HS-5 (cell line): ENCODE results near the gene UBXN11.
"Not testable (repeated sequence)": the region's sequence is repeated elsewhere in the genome, so short reads cannot be mapped to it uniquely, and the experiment has no call there.

Experiments used
- DNase-seq: peaks from one replicate; pipeline ENCODE4 v3.0.0-alpha.2; 2012; ENCODE audit warnings: low read depth

UBXN11 gene

DNA sequence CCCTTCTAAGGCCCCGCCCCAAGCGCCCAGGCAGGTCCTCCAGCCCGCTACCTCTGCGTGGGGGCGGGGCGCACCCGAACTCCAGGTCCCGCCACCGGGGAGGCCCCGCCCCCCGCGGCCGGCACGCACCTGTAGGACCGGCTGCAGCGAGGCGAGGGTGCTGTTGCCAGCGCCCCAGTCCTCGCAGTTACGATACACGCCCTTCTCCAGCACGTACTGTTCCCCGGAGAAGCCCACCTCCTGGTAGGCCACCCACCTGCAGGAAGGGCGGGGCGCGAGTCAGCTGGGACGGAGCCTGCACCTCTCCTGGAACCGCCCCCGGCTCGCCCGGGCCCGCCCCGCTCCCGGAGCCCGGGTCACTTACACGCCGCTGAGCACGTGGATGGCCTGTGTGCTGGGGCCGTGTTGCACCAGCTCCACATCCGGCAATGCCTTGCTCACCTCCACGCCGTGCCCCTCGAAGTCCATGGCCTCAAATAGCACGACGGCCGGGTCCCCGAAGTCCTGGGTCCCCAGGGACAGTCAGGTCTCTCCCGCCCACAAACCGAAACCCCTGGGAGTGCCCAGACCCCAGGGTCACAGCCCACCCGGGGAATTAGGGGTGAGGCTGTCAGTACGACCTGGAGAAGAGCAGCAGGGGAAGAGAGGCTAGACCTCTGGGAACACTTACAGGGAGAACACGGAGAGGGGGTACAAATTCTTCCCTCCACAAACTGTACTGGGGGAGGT is 30.2 kb upstream of the UBXN11 start:
- no peak for DNase-seq

DNA sequence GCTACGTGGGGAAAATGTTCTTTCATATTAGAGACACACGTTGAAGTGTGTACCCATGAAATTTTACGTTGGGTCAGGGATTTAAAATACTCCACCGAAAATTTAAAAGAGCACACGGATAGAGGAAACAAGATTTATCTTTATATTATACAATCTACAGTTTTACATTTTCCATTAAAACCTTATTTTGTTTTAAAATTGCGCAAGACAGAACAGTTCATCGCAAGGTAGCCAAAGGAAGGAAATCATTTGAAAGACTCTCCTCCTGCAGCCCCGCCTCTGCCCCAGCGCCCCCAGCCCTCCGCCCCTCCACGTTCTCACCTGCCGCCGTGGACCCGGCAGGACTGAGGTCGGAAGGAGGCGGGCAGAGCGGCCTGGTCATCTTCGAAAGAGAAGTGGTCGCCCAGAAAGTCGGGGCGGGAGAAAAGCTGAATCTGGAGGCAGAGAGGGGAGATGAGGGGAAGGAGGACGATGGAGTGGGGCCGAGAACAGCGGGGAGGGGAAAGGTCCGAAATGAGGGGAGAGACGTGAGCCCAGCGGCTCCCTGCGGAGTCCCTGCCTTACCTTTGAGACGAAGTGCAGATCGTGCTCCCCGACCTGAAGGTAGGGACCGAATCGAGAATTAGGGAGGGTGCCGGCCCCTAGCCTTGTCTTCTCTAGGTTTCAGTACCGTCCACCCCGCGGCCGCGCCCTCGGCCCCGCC is 29.5 kb upstream of the UBXN11 start:
- DNase-seq, result no peak

DNA sequence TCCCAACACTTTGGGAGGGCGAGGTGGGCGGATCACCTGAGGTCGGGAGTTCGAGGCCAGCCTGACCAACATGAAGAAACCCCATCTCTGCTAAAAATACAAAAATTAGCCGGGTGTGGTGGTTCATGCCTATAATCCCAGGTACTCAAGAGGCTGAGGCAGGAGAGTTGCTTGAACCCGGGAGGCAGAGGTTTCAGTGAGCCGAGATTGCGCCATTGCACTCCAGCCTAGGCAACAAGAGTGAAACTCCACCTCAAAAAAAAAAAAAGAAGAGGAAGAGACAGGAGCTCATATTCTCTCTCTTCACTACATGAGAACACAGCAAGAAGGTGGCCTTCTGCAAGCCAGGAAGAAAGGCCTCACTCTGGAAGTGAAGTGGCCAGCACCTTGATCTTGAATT is 26.9 kb upstream of the UBXN11 start:
- DNase-seq, result not testable (repeated sequence)

DNA sequence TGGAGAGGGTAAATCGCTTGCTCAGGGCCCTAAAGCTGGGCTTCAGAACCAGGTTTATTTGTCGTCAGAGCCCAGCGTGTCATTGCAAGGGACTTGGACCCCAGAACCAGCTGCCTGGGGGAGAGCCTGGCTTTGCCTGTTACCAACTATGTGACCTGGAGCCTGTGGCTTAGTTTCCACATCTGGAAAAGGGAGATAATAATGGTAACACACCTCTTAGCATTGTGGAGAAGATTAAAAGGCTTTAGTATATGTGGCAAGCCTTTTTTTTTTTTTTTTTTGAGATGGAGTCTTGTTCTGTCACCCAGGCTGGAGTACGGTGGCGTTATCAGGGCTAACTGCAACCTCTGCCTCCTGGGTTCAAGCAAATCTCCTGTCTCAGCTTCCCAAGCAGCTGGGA is 23.8 kb upstream of the UBXN11 start:
- DNase-seq, result no peak

DNA sequence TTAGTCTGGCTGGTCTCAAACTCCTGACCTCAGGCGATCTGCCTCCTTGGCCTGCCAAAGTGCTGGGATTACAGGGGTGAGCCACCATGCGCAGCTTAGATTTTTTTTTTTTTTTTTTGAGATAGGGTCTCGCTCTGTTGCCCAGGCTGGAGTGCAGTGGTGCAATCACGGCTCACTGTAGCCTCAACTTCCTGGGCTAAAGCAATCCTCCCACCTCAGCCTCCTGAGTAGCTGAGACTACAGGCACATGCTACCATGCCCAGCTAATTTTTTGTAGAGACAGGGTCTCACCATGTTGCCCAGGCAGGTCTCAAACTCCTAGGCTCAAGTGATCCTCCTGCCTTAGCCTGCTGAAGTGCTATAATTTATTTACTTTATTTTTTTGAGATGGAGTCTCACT is 22.9 kb upstream of the UBXN11 start:
- DNase-seq, result not testable (repeated sequence)

DNA sequence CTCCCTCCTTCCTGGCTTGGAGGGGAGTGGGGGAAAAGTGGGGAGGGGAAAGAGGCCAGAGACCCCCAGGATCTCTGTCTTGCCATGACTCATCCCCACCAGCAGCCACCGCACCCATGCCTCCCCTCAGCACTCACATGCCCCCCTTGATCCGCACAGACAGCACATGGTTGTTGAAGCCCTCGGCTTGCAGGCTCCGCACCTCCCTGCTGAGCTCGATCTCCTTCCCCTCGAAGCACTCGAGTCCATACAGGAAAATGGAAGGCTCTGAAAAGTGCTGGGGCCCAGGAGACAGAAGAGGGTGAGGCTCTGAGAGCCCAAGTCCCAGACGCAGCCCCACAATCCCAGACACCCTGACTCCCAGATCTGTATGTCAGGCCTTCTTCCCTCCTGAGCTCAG is 22.2 kb upstream of the UBXN11 start:
- DNase-seq, result no peak

DNA sequence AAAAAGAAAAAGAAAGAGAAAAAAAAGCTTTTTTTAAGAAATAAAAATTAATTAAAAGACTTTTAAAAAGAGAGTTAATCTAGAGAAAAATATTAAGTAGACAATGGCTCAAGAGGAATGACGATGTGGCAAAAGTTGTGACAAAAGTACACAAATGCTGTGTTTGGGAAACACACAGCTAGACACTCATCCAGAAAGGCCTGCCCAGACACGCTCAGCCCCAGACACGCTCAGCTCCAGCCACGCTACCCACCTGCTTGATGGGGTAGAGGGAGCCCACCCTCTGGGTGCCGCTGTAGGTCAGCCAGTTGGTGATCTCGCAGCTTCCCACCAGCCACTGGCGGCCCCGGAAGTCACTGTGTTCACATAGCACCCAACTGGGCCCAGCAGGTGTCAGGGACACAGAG is 21.5 kb upstream of the UBXN11 start:
- no peak for DNase-seq

DNA sequence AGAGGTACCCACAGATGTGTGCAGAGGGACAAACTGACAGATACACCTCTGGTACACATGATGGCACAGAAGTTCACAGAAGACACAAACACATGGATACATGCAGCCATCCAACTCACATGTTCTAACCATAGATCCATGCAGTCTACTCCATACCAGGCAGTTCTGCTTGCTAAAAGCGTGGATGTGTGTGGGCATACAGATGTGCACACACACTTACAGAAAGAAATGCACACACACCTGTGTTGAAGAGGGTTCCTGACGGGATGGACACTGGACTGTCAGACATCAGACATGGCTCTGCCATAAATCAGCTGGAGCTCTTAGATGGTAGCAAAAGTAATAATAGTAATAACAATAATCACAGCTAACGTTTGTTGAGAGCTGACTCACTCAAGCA is 18.1 kb upstream of the UBXN11 start:
- DNase-seq, result no peak

DNA sequence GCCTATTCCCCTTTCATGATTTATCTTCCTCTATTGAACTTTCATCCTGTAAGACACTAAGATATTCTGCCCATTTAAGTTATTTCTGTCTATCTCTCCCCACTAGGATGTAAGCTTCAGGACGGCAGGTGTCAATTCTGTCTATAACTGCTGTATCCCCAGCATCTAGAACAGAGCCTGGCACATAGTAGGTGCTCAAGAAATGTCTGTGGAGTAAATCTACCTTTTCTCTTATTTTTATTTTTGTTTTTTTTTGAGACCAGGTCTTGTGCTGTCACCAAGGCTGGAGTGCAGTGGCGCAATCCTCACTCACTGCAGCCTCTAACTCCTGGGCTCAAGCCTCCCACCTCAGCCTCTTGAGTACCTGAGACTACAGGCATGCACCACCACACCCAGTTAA is 16.9 kb upstream of the UBXN11 start:
- DNase-seq, result no peak

DNA sequence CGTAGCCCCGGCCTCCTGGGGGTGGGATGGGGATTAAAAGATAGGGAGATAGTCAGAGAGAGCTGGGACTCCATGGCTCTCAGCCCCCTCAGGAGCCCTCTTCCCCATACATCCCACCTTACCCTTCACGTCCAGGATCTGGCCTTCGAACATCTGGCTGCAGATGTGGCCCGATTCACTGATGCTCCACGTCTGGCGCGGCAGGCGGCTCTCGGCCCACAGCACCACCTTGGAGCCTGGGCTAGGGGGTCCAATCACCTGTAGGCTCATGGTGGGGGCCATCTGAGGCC is 15.6 kb upstream of the UBXN11 start:
- DNase-seq, result no peak

DNA sequence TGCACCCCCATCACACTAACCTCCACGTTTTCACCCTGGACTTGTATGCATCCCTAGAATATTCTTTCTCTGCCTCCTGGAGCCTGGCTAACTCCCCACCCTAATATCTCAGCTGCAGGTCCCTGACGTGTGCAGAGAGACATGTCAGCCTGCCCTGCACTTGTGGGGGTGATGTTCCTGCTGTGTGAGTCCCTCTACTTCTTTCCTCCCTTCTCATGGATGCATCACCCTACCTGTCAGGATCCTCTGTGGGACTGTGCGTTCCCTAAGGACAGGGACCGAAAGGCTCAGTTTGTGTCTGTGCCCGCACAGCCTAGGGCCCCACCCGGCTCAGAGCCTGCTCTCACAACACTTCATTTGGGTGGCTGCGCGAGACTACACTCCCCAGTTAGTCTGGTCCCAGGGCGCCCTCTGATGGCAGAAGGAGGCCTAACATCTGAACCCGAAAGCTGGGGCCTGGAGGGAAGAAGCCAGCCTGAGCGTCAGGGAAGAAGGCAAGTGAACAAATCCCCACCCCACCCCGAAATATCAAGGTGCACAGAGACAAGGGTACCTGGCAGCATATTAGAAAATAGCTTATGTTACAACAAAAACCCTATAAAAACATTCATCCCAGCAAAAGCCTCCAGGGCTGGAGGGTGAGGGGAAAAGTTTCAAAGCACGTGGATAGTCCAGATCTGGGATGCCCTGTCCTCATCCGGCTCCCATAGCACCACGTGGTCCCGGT is 15.0 kb upstream of the UBXN11 start:
- peak; percentile 45 for DNase-seq

DNA sequence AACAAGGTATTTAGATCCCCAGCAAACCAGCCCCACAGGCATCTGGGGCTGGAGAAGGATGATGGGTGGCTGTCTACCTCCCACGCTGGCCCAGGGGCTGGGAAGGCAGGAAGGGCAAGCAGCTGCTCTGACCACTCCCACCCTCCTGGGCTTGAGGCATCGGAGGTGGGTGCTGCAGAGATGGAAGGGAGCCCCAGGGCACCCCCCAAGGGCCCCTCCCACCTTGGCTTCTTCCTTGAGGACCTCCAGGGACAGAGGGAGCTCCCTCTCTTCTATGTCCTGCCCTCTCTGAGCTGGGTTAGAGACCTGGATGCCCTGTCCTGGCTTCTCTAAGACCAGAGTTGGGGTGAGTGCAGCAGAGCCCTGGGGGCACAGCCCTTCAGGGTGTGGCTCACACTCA is 14.5 kb upstream of the UBXN11 start:
- no peak for DNase-seq

DNA sequence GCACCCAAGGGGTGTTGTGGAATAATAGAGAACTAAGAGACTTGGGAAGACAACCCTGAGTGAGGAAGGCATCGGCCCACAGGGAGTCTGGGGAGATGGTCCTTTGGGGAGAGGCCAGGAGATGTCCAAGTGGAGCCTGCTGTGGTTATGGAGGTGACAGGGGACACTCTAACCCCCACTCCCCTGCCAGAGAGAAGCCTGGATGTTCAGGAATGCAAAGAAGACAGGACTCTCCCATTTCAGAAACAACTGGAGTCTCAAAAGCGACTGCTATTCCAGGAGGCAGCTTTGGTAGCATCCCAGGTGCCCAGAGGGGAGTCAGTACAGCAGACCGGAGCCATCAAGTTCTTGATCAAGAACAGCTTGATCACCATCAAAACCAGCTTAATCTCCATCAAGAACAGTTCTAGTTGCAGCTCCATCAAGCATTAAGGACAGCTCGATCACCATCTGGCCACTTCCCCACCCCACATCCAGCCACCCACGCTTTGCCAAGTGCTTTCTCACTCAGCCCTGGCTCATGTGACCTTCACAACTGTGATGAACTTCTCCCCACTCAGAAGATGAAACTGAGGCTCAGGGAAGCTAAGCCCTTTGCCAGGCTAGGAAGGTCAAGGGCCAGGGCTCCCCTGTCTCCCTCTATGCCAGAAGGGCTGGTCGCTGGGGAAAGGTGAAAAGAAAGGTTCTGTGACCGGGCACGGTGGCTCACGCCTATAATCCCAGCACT is 12.1 kb upstream of the UBXN11 start:
- DNase-seq, result no peak

DNA sequence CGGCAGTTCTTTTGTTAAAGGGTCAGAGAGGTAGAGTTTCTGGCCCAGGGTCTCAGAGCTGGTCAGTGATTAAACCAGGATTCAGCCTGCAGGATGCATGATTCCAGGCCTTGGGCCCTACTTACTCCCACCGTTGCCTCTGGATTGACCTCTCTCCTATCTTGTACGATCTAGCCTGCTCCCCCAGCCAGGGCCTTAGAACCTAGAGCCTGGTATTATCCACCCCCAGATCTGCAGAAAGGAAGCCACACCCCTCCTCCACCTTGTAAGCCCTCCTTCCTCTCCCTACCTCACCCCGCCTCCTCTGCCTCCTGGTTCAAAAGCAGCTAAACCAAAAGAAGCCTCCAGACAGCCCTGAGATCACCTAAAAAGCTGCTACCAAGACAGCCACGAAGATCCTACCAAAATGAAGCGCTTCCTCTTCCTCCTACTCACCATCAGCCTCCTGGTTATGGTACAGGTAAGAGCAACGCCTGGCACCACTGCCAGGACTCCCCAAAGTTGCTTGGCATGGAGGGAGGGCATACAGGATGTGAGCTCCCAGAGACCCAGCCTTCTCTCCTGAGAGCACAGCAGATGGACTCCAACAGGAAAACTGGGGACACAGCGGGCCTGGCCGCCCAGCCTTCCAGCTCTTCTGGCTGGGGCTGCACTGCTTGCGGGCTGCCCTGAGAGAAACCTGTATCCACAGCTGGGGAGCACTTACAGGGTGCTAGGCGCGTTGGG is 11.3 kb upstream of the UBXN11 start, which contains the start of gene CD52:
TSS of gene CD52 (plus strand) at position 347 of the 726 bp plus-strand sequence. CDS start at position 407, 60 bp downstream.
- no peak for DNase-seq

DNA sequence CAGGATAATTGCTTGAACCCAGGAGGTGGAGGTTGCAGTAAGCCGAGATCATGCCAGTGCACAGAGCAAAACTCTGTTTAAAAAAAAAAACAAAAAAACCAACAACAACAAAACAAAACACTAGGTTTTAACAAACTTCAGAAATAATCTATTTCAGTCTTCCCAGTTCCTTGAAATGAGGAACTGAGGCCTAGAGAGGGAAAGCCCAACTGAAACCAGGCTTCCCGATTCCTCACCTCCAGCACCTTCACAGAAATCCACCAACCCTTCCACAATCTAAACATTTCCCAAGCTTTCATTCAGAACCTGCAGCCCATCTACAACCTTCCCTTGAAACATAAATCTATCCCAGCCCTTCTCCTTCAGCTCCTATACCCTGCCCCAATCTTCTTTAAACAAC is 10.7 kb upstream of the UBXN11 start:
- no peak for DNase-seq

DNA sequence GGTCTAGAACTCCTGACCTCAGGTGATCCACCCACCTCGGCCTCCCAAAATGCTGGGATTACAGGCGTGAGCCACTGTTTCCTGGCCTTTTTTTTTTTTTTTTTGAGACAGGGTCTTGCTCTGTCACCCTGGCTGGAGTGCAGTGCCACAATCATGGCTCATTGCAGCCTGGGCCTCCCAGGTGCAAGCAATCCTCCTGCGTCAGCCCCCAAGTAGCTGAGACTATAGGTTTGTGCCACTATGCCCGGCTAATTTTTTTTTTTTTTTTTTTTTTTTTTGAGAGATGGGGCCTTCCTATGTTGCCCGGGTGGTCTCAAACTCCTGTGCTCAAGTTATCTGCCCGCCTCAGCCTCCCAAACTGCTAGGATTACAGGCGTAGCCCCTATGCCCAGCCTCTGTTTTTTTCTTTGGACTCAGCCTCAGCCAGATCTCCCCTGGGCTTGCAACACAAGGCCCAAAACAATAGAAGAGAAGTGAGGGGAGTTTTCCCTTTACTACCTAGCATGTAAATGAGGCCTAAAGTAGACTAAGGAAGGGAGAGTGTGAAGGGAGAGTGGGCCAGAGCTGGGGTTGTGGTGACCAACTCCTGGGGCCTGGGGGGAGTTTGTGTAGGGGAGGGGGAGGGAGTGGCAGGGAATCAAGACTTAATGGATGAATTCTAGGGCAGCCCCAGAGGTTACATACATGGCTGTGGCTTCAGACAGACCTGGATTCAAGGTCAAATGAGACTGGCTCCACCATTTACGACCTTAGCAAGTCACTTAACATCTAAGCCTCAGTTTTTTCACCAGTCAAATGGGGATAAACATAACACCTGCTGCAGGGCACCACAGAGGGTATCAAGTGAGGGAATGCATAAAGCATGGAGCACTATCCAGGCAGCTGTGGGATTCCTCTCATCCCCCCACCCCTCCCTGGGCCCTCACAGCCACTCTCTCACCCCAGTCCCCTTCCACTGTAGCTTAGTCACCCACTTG is 9.7 kb upstream of the UBXN11 start:
- no peak for DNase-seq

DNA sequence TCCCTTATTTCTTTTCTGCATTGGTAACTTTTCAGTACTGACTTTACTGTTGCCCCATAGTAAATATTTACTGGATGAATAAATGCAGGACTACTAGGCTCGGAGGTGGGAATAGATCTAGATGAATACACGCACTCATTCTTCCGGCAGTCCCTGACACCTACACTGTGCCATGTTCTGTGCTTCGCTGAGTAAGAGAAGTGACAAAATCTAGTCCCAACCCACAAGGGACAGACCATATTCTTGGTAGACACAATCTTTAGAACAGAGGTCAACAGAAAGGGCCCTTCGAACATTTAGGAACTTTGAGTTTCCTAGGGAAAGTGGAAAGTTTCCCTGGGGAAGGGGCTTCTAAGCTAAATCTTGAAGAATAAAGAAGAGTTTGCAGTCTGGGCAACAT is 8.1 kb upstream of the UBXN11 start:
- no peak for DNase-seq

DNA sequence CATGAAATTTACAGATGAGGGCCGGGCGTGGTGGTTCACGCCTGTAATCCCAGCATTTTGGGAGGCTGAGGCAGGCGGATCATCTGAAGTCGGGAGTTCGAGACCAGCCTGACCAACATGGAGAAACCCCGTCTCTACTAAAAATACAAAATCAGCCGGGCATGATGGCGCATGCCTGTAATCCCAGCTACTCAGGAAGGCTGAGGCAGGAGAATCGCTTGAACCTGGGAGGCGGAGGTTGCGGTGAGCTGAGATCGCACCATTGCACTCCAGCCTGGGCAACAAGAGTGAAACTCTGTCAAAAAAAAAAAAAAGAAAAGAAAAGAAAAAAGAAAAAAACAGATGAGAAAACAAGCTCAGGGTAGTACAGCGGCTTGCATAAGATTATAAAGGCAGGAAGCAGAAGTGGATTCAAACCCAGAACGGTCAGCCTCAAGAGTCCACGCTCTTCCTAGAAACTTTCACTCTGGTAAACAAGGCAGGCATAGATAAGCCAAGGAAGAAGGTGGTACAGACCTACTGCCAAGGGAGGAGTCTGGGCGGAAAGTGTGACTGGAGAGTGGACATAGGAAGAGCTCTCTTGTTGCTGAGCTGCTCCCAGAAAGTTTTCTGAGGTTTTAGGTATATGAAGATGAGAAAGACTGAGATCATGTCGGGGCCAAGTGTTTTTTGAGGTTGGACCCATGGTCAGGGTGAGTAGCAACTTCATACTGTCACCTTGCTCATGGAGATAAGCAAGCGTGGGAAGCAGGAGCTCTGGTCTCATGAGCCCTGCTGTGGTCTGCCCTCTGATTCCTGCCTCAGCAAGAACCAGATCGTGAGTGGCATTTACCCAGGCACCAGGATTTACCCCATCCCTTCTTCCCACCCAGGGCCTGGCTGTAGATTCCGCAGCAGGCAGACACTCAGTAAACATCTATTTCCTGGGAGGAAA is 1.8 kb upstream of the UBXN11 start:
- not testable (repeated sequence) for DNase-seq

DNA sequence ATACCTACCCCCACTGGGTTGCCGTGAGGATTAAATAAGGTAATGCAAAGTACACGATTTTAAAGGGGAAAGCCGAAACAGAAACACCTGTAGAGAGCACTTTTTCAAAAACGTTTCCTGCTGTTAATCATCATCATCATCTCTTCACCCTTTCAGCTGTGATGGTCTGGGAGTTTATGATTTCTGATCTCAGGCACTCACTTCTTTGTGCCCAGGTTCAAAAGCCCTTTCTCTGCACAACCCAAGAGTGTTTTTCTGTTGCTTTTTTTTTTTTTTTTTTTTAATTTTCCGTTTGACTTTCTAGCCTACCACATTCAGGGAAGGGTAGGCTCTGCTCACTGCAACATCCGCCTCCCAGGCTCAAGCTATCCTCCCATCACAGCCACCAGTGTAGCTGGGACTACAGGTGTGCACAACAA is 936 bp upstream of the UBXN11 start:
- no peak for DNase-seq
